Measurements from ENCODE around the gene AP1G2. TPM values are rescaled to one million over a fixed set of nuclear protein-coding genes. Genes with fewer than 3 reads are reported as not detected.
A peak's percentile ranks its signal among the peaks of the same experiment; 100 is the strongest.

The AP1G2 gene
- total and polyA plus RNA-seq, 2 of the 13 experiments (the other 11 are each of a cell fraction or from before 2014, with no cell fraction given), result 96.9 to 611 TPM

DNA sequence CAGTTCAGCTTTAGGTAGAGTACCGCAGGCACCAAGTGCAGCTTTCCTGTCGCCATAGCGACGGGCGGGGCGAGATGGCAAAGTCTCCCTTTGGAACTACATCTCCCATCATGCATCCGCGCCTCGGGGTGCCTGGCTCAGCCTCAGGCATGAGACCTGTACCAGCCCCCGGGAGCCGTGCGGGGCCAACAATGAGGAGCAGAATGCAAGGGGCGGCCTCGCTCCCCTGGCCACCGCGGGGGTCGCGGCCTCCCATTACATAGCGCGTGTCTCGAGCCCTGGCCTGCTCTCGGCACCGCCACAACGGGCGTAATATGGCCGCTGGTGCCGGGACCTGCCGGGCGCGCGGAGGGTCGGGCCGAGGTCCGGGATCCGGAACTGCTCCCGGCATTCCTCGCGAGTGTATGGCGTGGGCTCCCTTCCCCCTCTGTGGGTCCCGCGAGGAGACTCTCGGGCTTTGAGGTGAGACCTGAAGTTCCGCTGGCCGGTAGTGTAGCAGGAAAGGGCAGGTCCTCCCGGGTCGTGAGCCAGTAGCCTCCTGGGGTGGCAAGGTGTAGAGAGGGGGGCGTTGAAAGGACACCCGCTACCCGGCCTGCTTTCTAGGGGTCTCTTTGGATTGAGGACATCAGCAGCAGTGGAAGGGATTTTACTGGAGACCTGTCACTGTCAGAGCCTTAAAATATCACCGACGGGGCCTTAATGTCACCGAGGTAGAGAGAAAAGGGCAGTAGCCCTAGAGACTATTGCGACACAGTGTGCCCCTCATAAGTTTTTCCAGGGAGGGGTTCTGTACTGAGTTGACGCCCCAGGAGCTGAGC is 11.5 kb downstream of the AP1G2 start, which contains the start of gene THTPA (continued):
- TF ChIP-seq, protein P1, sequence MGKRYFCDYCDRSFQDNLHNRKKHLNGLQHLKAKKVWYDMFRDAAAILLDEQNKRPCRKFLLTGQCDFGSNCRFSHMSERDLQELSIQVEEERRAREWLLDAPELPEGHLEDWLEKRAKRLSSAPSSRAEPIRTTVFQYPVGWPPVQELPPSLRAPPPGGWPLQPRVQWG (CRISPR knock-in tag; IDR thresholded peaks at IDR 0.05; ENCODE audit: borderline replicate concordance, low read depth), result no peak
- TF ChIP-seq ARID5B (CRISPR knock-in tag; IDR thresholded peaks at IDR 0.05) (peak; percentile 89), RARA (CRISPR knock-in tag; IDR thresholded peaks at IDR 0.05) (peak; percentile 72), ZNF546 (CRISPR knock-in tag; conservative IDR thresholded peaks at IDR 0.05) (peak; percentile 95), GATAD2A (CRISPR knock-in tag; IDR thresholded peaks at IDR 0.05) (peak; percentile 94), LRRFIP1 (CRISPR knock-in tag; conservative IDR thresholded peaks at IDR 0.05) (peak; percentile 95), ZBTB8A (CRISPR knock-in tag; IDR thresholded peaks at IDR 0.05; ENCODE audit: borderline replicate concordance, low read depth) (peak; percentile 97; the same call in 1 of the 2 replicates), HHEX (CRISPR knock-in tag; IDR thresholded peaks at IDR 0.05) (no peak), ZNF331 (CRISPR knock-in tag; IDR thresholded peaks at IDR 0.05) (peak; percentile 96), DMTF1 (CRISPR knock-in tag; IDR thresholded peaks at IDR 0.05) (peak; percentile 86), RORA (CRISPR knock-in tag; IDR thresholded peaks at IDR 0.05) (no peak), ZNF660 (CRISPR knock-in tag; IDR thresholded peaks at IDR 0.05; ENCODE audit: borderline replicate concordance, low read depth) (peak; percentile 72; the same call in 1 of the 2 replicates), YY1 (IDR thresholded peaks at IDR 0.05; ENCODE audit: insufficient read depth, insufficient replicate concordance, low read depth, low read length) (peak; percentile 98), ZFP36L1 (CRISPR knock-in tag; IDR thresholded peaks at IDR 0.05) (0 out of 2 replicates have a peak, but pooled peaks have one; percentile 73), ZNF451 (CRISPR knock-in tag; IDR thresholded peaks at IDR 0.05) (peak; percentile 96), PHF8 (CRISPR knock-in tag; IDR thresholded peaks at IDR 0.05) (peak; percentile 100), ZSCAN31 (CRISPR knock-in tag; IDR thresholded peaks at IDR 0.05; ENCODE audit: low read depth) (peak; percentile 98), ZNF205 (CRISPR knock-in tag; IDR thresholded peaks at IDR 0.05) (peak; percentile 96), TEAD2 (CRISPR knock-in tag; IDR thresholded peaks at IDR 0.05) (no peak), ZMYM3 (CRISPR knock-in tag; IDR thresholded peaks at IDR 0.05) (peak; percentile 77), KDM4B (CRISPR knock-in tag; IDR thresholded peaks at IDR 0.05) (peak; percentile 95)
